ENCODE measurements around the gene FBXL13. TPM values are rescaled to one million over a fixed set of nuclear protein-coding genes. Genes with fewer than 3 reads are reported as not detected.

FBXL13 gene
- total and polyA plus RNA-seq, 2 experiments from 2014 or later: 2.1 to 2.2 TPM

- H3K4me3 ChIP-seq: no peak overlapping the region
- TF ChIP-seq, protein P1, sequence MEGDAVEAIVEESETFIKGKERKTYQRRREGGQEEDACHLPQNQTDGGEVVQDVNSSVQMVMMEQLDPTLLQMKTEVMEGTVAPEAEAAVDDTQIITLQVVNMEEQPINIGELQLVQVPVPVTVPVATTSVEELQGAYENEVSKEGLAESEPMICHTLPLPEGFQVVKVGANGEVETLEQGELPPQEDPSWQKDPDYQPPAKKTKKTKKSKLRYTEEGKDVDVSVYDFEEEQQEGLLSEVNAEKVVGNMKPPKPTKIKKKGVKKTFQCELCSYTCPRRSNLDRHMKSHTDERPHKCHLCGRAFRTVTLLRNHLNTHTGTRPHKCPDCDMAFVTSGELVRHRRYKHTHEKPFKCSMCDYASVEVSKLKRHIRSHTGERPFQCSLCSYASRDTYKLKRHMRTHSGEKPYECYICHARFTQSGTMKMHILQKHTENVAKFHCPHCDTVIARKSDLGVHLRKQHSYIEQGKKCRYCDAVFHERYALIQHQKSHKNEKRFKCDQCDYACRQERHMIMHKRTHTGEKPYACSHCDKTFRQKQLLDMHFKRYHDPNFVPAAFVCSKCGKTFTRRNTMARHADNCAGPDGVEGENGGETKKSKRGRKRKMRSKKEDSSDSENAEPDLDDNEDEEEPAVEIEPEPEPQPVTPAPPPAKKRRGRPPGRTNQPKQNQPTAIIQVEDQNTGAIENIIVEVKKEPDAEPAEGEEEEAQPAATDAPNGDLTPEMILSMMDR (IDR thresholded peaks at IDR 0.05; ENCODE audit: low read depth, low read length): no peak
- H3K27me3 ChIP-seq: no peaks in the 10 kb centered on the region
- H3K36me3 ChIP-seq: no peaks in the 10 kb centered on the region
- no peak overlapping the region for H3K27ac ChIP-seq
- no peaks in the 10 kb centered on the region for H3K4me1 ChIP-seq (ENCODE audit: low read depth)
- DNase-seq (ENCODE audit: low read depth in 1 of 2, low spot score in 1 of 2): no peak
- H3K9me3 ChIP-seq (ENCODE audit: low read depth): no peaks in the 10 kb centered on the region
Measured at GRCh38 chr7:102993718-102994029, 80.9 kb downstream of the FBXL13 start.

DNA sequence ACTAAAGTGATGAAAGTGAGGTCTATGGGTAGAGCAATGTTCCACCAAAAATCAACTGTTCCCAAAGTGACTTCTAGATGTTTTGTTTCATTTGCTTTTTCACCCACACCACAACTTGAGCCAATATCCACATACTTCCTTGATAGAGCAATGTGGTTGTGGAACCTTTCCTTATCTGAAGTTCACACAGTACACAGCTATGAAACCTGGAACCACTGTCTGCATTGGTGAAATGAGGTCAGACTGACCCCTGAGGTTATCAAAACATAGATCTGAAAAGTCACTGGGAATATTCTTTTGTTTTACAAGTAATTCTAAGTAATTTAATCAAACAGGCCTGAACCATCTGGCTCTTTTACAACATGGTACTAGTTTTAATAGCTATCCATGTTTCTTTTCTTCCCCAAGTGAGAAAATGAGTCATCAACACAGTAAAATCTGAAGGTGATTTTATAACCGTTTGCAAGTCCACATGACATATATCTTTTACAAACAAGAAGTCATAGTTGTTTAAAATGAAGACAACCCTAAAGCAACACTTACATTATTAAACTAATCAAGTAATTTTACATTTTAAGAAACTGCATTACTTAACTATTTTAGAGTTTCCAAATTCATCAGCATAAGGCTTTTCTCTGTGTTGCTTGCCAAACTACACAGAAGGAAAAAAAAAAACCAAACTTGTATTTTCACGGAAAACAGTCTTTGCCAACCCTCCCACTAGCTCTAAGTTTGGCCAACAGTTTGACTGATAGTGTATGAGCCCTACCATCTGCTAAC is 81.5 kb downstream of the FBXL13 start:
- TF ChIP-seq, protein P1 (IDR thresholded peaks at IDR 0.05; ENCODE audit: low read depth, low read length): no peak
- peak in 1 of 2 donors; percentile 97 for DNase-seq (ENCODE audit: low read depth in 1 of 2, low spot score in 1 of 2)
- H3K27ac ChIP-seq: no peak overlapping the region

DNA sequence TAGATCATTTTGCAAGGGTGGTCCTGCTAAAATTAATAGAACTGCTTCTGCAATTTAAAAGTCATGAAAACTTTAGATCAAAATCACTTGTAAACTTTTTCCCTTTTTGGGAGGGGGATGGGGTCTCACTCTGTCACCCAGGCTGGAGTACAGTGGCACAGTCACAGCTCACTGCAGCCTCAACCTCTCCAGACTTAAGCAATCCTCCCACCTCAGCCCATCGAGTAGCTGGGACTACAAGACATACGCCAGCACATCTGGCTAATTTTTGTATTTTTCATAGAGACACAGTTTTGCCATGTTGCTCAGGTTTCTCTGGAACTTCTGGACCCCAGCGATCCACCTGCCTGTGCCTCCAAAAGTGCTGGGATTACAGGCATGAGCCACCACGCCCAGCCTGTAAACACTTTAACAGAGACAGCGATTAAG is 82.1 kb downstream of the FBXL13 start:
- Histone ChIP-seq H3K9me3 (ENCODE audit: low read depth) (no peaks in the 10 kb centered on the region), H3K4me1 (ENCODE audit: low read depth) (no peaks in the 10 kb centered on the region), H3K4me3 (no peak overlapping the region), H3K27me3 (no peaks in the 10 kb centered on the region), H3K36me3 (no peaks in the 10 kb centered on the region), H3K27ac (no peak overlapping the region)
- peak in 1 of 2 donors; percentile 21 for DNase-seq (ENCODE audit: low read depth in 1 of 2, low spot score in 1 of 2)
- TF ChIP-seq, protein P1 (IDR thresholded peaks at IDR 0.05; ENCODE audit: low read depth, low read length): no peak

More for the DNA sequence above, 81.5 kb downstream of the FBXL13 start:
- no peaks in the 10 kb centered on the region for H3K27me3 ChIP-seq
- H3K4me3 ChIP-seq: no peak overlapping the region
- no peaks in the 10 kb centered on the region for H3K4me1 ChIP-seq (ENCODE audit: low read depth)
- H3K36me3 ChIP-seq: no peaks in the 10 kb centered on the region
- H3K9me3 ChIP-seq (ENCODE audit: low read depth): no peaks in the 10 kb centered on the region

- peak in 1 of 2 donors; percentile 90 for DNase-seq (ENCODE audit: low read depth in 1 of 2, low spot score in 1 of 2)
- H3K27me3 ChIP-seq: no peaks in the 10 kb centered on the region
- H3K36me3 ChIP-seq: no peaks in the 10 kb centered on the region
- no peak overlapping the region for H3K27ac ChIP-seq
- H3K9me3 ChIP-seq (ENCODE audit: low read depth): no peaks in the 10 kb centered on the region
- H3K4me1 ChIP-seq (ENCODE audit: low read depth): no peaks in the 10 kb centered on the region
- H3K4me3 ChIP-seq: no peak overlapping the region
- TF ChIP-seq, protein P1 (IDR thresholded peaks at IDR 0.05; ENCODE audit: low read depth, low read length): no peak
Measured at GRCh38 chr7:102991540-102992214, 82.9 kb downstream of the FBXL13 start.

- no peaks in the 10 kb centered on the region for H3K4me1 ChIP-seq (ENCODE audit: low read depth)
- no peaks in the 10 kb centered on the region for H3K36me3 ChIP-seq
- H3K27me3 ChIP-seq: no peaks in the 10 kb centered on the region
- H3K9me3 ChIP-seq (ENCODE audit: low read depth): no peaks in the 10 kb centered on the region
- no peak overlapping the region for H3K27ac ChIP-seq
- no peak overlapping the region for H3K4me3 ChIP-seq
- TF ChIP-seq, protein P1 (IDR thresholded peaks at IDR 0.05; ENCODE audit: low read depth, low read length): no peak
- no peak for DNase-seq (ENCODE audit: low read depth in 1 of 2, low spot score in 1 of 2)
Measured at GRCh38 chr7:102991077-102991539, 83.5 kb downstream of the FBXL13 start.
